NCI-H748 treated with DMSO at 0.1 percent for 48 hours (cell line): Measurements from ENCODE around the gene CANX.
A peak's percentile ranks its signal among the peaks of the same experiment; 100 is the strongest.

ENCODE experiments used
- DNase-seq: peaks from one replicate; lab custom pipeline; 2025; lab: John Stamatoyannopoulos, UW

CANX gene

DNA sequence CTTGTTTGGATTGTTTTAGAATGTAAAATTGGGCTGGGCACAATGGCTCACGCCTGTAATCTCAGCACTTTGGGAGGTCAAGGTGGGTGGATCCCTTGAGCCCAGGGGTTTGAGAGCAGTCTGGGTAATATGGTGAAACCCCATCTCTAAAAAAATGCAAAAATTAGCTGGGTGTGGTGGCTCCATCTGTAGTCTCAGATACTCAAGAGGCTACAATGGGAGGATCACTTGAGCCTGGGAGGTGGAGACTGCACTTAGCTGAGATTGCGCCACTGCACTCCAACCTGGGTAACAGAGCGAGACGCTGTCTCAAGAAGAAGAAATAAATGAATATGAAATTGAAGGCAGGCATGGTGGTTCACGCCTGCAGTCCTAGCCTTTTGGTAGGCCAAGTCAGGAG is 55.2 kb downstream of the CANX start:
- DNase-seq, result no peak

DNA sequence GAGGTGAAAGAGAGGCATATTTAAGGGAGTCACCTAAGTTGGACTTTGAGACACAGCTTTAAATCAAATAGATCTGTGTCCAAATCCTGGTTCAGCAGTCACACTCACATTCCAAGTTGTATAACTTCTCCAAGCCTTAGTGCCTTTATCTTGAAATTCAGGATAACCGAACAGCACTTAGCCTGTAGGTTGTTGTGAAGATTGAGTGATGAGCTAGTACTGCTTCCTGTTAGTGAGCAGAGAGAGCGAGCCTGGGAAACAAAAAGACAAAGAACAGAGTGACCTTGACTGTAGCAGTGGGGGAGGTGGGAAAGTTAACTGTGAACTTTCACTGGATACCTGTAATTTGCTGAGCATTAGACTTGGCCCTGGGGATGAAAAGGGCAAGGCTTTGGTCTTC is 56.3 kb downstream of the CANX start:
- no peak for DNase-seq

DNA sequence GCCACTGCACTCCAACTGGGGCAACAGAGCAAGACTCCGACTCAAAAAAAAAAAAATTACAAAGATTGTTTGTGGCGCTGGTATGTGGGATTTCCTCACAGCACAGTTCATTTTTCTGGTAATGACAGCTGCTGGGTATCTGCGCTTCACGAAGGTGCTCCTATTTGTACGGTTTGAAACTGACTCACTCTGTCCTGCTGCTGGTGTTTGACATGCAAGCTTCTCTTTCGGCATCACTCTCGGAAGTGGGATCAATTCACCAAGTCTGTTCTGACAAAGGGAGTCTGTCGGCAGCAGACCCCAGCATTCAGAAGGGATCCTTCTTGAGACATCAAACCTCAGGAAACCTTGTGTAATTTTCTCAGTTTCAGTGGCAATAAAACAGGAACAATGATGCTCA is 60.2 kb downstream of the CANX start:
- DNase-seq, result no peak

DNA sequence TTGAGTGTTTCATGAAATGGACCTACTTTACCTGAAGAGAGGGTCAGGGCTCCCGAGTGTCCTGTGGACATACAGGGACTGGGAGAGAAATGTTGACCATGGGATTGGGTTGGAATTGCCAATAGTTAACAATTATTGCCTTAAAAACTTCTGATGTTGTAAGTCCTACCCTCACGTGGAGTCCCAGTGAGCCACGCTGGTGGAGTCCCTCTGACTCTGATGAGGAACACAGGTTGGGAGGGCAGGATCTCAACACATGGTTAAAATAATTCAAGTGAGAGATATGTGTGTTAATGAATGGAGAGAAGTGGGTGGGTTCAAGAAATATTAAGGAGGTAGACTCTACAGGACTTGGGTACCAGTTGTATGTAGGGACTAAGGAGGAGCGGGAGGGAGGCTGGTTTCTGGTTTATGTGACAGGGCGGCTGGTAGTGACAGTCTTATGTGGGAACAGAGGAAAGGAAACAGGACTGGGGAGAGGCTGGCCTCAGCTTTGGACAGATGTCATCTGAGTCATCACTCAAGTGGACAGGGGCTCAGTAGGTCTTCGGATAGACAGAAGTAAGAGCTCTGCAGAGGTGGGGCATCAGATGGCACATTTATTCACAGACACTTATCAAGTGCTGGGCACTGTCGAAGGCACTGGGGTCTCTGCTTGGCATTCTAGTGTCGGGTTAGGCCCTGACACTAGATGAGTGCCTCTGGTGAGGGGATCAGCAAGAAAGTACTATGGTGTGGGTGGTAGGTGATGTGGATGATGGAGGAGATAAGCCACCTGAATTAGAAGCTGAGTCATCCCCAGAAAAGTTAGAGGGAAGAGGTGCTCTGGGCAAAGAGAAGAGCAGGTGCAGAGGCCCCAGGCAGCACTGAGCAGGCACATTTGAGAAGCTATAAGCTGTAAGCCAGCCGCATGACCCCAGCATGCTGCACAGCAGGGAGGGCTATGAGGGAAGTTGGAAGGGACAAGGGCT is 61.1 kb downstream of the CANX start:
- no peak for DNase-seq

DNA sequence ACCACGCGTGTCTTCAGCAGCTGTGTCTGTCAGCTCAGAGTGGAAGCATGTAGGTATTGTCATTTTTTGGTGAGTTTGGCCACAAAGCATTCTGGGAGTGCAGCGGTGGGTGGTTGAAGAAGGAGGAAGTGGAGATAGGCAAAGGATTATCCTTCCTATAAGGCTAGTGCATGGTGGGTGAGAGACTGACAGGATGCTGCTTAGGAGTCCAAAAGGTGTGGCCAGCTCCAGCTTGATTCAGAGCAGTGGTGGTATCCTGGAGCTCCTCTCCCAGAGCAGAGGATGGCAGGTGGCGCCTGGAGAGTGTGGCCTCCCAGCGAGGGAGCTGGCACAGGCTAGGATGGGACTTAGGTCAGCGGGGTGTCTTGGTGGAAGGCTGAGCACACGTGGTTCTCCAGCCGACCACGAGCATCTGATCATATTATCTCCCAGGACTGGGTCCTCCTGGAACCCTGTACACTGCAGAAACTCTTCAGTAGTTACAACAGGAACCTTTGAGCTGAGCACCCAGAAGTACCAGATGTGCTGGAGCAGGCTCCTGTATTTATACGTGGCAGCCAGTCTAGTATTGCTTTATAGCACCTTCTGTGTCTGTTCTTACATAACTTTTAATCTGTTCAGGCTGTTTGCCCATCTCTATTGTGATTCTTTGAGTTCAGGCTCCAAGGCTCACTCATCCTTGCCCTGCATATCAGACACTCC is 63.5 kb downstream of the CANX start:
- DNase-seq, result no peak

DNA sequence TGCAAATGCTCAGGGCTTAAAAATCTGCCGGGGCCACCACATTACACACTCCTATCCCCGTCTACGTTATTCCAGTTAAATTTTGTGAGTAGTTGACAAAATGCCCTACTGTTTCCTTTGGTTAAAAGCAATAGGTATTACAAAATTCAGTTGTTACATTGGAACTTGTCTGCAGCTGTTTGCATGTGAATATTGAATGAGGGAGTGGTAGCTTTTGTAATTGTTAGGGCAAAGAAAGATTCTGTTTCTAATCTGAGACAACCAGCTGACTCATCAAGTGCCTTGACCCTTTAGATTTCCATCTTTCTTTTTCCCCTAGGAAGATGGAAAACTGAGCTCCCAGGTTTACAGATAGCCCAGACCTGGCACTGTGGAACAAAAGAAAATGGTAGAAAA is 64.0 kb downstream of the CANX start:
- no peak for DNase-seq

DNA sequence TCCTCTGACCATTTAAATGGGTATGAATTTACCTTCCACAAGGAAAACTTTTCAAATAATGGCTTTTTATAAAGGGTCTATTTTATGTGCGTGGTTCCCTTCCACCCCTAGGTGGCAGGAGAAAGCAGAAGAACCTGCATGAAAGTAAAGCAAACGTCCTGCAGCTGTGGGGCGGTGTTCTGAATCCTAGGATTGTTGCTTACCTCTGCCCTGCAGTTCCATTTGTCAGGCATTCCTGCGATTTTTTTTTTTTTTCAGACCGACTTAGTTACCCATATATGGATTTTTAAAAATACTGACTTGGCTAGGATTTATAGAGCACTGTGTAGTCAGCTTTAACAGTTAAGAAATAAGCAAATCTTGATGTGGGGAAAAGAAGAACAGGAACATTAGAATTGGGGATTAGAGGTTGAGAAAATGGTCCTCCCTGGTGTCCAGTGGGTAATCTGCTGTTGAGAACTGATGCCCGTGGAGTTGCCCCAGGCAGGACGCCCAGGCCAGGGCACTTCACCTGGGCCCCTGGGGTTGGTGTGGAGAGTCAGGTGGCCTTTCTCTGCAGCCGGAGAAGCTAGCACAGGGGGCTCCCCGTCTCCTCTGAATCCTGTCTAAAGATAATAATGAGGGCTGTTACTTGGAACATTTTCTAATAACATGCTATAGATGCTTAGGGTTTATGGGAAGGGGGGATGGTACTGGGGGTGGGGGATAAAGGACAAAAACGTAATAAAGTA is 64.6 kb downstream of the CANX start:
- peak; percentile 56 for DNase-seq

DNA sequence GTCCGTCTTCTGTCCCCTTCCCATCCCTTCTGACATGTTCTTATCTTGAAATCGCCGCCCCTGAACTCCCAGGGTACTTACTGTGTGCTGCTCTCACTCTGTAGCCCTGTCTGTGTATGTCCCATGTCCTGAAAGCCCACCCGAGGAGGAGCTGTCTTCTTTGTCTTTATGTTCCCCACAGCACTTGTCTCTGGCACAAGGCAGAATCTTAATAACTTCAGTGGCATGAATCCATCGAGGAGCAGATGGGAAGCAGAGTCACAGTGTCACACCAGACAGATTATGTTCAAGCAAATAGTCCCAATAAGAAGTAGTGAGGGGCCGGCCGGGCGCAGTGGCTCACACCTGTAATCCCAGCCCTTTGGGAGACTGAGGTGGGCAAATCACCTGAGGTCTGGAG is 65.3 kb downstream of the CANX start:
- DNase-seq, result no peak

DNA sequence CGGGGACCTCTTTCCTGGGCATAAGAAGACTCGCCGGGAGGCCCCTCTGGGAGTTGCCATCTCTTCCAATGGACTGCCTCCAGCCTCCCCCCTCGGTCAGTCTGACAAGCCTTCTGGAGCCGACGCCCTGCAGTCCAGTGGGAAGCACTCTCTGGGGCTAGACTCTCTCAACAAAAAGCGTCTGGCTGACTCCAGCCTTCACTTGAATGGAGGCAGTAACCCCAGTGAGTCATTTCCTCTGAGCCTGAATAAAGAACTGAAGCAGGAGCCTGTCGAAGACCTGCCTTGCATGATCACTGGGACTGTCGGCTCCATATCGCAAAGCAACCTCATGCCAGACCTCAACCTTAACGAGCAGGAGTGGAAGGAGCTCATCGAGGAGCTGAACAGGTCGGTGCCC is 66.6 kb downstream of the CANX start:
- no peak for DNase-seq

DNA sequence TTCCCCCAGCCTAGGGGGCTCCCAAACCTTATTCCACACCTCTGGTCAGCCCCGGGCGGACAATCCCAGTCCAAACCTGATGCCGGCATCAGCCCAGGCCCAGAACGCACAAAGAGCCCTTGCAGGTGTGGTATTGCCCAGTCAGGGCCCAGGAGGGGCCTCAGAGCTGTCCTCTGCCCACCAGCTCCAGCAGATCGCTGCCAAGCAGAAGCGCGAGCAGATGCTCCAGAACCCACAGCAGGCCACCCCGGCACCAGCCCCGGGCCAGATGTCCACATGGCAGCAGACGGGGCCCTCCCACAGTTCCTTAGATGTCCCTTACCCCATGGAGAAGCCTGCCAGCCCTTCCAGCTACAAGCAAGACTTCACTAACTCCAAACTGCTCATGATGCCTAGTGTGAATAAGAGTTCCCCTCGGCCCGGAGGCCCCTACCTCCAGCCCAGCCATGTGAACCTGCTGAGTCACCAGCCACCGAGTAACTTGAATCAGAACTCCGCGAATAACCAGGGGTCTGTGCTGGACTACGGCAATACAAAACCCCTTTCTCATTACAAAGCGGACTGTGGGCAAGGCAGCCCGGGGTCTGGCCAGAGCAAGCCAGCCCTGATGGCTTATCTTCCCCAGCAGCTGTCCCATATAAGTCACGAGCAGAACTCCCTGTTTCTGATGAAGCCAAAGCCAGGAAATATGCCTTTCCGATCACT is 67.4 kb downstream of the CANX start:
- no peak for DNase-seq

DNA sequence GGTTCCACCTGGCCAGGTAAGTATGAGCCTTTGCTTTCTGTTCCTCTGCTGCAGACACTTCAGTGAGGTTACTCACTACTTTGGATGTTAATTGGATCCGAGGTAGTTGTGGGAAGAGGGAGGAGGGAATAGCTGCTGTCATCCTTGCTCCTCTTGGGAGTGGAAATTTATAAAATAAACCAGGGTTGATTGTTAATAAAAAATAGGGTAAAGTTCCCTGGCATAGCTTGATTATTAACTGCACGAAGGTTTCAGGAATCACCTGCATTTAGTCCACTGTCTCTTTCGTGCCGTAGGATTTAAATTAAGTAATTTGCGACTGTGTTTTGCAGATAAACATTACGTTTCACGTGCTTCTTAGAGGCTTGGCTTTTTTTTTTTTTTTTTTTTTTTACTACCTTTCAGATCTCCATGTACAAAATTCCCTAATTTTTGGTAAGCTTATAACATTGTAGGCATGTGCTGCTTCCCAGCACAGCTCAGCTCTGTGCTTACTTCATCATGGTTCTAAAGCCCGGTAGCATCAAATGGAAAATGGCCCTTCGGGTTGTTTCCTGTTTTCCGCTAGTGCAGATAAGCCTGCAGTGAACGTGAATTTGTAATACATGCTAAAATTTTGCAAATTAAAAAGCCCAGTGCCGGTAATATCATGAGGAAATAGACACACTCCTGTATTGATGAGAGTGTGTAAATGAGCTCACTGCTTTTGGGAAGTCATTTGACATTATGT is 68.1 kb downstream of the CANX start:
- DNase-seq, result no peak

DNA sequence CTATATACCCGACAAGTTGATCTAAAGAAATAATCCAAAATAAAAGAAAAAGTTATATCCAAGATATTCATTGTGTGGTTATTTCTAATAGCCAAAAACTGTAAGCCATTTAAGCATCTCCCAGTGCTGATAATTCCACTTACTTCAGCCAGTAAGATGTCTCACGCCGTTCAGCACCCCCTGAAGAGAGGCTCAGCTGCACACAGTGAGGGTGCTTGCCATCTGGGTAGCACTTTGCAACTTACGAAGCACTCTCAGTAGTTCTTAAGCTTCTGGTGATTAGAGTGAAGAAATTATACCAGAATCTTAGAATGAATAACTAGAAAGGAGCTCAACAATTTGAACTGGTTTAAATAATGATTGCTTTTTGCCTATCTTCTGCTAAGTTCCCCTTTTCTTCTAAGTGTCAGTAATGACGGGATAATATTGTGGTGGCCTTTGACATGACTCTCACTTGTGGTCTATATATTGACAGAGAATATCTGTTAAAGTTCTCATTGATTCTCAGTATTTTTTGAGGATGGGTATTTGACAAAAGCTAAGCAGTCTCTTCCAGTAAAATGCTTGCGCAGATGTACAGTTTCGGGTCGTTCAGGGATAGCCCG is 68.8 kb downstream of the CANX start:
- DNase-seq, result no peak

DNA sequence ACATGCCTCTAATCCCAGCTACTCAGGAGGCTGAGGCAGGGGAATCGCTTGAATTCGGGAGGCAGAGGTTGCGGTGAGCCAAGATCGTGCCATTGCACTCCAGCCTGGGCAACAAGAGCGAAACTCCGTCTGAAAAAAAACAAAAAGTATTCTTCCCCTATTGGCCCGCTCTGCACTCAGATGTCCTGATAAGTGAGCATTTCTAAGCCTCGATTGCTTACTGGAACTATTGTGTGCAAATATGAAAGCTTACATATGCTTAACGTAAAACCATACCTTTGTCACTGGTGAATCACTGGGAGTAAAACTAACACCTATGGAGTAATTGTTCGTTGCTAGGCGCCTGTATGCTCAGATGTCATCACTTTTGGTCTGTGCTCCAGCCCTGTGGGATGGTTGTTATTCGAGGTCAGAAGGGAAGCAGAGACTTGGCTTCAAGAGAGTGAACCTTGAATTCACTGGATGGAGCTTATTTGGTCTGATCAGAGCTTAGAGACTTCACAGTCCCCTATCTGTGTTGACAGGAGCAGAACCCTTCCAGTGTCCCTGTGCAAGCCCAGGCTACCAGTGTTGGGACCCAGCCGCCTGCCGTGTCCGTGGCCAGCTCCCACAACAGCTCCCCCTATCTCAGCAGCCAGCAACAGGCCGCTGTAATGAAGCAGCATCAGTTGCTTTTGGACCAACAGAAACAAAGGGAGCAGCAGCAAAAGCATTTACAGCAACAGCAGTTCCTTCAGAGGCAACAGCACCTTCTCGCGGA is 69.7 kb downstream of the CANX start:
- no peak for DNase-seq

DNA sequence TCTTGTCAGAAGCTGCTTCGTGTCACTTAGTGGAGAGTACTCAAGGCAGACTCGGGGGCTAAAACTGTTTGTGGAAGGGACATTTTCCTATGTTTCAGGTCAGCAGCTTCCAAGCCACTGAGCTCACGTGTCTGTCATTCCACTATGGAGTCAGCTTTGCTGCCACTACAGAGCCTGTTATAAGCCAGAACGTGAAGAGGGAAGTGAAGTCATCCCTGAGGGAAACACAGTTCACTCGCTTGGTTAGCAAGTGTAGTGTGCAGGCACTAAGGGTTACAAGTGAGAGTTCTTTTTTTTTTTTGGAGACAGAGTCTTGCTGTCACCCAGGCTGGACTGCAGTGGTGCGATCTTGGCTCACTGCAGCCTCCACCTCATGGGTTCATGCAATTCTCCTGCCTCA is 70.5 kb downstream of the CANX start:
- DNase-seq, result no peak

DNA sequence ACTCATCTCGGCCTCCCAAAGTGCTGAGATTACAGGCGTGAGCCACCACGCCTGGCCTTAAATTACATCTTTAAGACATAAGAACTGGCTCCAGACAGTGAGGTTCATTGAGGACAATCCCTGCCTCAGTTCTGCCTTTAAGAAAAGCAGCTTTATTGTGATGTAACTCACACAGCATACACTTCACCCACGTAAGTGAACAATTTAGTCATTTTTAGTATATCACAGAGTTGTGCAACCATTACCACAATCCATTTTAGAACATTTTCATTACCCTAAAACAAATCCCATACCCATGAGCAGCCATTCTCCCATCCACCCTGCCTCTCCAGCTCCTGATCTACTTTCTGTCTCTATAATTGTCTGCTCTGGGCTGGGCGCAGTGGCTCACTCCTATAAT is 71.0 kb downstream of the CANX start:
- no peak for DNase-seq

DNA sequence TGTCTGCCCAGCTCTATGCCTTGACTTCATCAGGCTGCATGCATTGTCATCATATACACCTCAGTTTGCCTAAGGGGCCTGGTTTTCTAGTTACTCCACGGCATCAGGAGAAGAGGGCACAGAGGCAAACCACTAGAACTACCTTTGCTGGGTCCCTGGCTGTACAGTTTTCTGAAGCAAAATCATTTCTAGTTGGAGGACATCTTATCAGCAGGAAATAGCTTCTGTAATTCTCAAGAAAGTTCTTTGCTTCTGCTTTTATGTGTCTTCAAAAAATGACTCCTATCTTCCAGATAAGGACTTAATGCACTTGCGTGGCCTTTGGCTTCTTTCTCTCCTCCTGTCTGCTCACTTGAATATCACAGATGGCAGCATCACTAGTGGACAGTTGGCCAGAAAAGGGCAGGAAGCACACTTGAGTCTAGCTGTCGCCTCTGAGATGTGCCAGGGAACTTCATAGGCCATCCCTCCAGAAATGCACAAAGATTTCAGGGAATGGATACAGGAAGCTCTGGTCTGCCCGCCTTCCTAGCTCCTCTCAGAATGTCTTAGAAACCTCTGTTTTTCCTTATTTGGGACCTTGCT is 72.6 kb downstream of the CANX start:
- DNase-seq, result no peak

DNA sequence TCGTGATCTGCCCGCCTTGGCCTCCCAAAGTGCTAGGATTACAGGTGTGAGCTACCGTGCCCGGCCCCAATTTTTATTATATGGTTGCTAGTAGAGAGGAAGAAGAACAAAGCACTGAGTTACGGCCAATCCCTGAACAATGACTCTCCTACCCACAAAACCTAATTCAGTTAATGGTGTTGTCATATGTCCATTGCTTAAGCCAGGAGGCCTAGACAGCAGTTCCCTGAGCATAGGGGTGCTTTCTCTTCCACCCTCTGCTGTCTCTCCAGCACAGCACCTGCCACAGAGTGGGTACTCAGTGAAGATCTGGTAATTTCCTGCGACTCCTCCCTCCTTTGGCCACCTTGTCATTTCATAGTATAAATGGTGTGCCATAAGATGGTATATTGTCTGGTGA is 73.6 kb downstream of the CANX start:
- no peak for DNase-seq

DNA sequence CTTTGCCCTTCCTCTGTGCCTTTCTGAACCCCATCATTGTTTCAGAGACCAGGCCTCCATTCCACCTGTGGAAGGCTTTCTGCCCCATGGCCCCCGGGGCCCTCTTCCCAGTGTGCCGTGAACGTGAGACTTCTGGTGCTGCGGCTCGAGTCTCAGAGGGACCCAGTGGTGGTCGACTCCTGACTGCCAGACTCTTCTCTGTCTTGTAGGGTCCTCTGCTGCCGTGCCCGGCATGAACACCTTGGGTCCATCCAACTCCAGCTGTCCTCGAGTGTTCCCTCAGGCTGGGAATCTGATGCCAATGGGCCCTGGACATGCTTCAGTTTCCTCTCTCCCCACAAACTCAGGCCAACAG is 74.9 kb downstream of the CANX start:
- no peak for DNase-seq

DNA sequence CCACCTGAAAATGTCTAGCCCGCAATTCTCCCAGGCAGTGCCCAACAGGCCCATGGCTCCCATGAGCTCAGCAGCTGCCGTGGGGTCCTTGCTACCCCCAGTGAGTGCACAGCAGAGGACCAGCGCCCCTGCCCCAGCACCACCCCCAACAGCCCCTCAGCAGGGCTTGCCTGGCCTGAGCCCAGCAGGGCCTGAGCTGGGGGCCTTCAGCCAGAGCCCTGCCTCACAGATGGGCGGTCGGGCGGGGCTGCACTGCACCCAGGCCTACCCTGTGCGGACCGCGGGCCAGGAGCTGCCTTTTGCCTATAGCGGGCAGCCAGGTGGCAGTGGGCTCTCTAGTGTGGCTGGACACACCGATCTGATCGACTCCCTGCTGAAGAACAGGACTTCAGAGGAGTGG is 75.7 kb downstream of the CANX start:
- no peak for DNase-seq

DNA sequence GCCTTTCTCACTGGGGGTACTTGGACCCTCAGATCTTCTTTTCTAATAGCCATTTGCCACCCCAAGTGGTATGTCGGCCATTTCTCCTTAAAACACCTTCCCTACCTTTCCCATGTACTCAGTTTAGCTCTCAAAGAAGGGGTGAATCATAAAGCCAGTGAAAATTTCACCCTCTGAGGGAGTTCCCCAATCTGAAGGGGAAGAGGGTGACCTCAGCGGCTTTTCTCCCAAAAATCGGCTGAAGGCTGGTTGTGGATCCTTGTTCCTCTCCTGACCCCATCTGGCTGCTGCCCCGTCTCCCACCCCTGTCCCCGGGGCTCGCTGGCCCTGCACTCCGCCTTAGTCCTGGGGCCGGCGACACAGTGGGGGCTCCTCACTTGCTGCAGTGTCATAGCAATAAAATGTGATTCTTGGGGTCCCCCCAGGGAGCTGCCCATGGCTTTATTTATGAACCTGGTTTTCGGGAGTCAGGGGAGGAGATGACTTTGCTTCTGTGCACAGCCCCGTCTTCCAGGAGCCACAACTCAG is 77.7 kb downstream of the CANX start:
- no peak for DNase-seq
